ENCODE results near the gene PTPN11. TPM values are rescaled to one million over a fixed set of nuclear protein-coding genes. Genes with fewer than 3 reads are reported as not detected.

PTPN11 gene
- total and polyA plus RNA-seq, 2 donors from 2014 or later: 20.0 to 105 TPM

DNA sequence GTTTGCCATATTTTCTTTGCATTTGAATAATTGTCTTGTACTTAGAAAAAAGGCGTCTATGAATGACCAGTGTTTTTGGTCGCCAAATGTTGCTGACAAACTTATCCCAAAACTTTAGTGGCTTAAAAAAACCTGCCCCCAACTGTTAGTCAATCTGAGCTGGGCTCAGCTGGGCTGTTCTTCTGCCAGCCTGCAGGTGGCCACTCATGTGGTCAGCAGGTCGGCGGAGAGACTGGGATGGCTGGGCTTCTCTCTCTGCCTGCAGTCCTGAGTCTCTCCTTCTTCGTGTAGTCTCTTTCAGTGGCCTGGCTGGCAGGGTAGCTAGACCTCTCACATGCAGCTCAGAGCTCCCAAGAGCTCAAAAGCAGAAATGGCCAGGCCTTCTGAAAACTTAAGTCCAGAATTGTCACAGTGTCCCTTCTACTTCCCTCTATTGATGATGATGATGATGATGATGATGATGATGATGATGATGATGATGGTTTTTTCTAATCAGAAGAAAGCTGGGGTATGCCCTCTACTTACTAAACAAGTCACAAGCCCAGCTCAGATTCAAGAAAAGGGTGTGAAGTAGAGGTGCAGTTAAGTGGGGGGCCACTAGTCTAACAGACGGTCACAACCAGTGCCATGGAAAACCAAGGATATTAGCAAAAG, 87.9 kb downstream of the PTPN11 start:
- Histone ChIP-seq H3K27ac (ENCODE audit: low read depth in 2 of 2, low read length in 2 of 2) (no peak overlapping the region), H3K9ac (ENCODE audit: low read length in 3 of 3) (no peak overlapping the region), H3K36me3 (ENCODE audit: control insufficient read depth in 2 of 3, insufficient read depth in 3 of 3, low read length in 3 of 3) (peaks cover 6 to 29% (median 16%) of the 10 kb centered on the region in 3 donors), H3K4me3 (ENCODE audit: low read length in 3 of 3) (no peak overlapping the region), H3K27me3 (ENCODE audit: control insufficient read depth, insufficient read depth, low read length) (no peaks in the 10 kb centered on the region), H3K4me1 (ENCODE audit: control insufficient read depth in 2 of 3, insufficient read depth in 2 of 3, low read depth in 1 of 3, low read length in 3 of 3) (no peaks in the 10 kb centered on the region), H3K9me3 (ENCODE audit: control insufficient read depth in 2 of 3, insufficient read depth in 1 of 3, low read length in 3 of 3) (no peaks in the 10 kb centered on the region)
- TF ChIP-seq CTCF (IDR thresholded peaks at IDR 0.05; ENCODE audit: borderline replicate concordance, extremely low read depth, insufficient read depth): no peak
- intact Hi-C loops (cut with DNase I): no loop called here
- no peak for FAIRE-seq
- DNase-seq: no peak

GRCh38 chr12:112513471-112513870, 94.7 kb downstream of the PTPN11 start:
- no peak overlapping the region for H3K4me3 ChIP-seq (ENCODE audit: low read length in 3 of 3)
- peaks cover 0 to 3% (median 0%) of the 10 kb centered on the region in 3 donors for H3K36me3 ChIP-seq (ENCODE audit: control insufficient read depth in 2 of 3, insufficient read depth in 3 of 3, low read length in 3 of 3)
- no peak for DNase-seq
- H3K9ac ChIP-seq (ENCODE audit: low read length in 3 of 3): no peak overlapping the region
- H3K9me3 ChIP-seq (ENCODE audit: control insufficient read depth in 2 of 3, insufficient read depth in 1 of 3, low read length in 3 of 3): no peaks in the 10 kb centered on the region
- no peaks in the 10 kb centered on the region for H3K4me1 ChIP-seq (ENCODE audit: control insufficient read depth in 2 of 3, insufficient read depth in 2 of 3, low read depth in 1 of 3, low read length in 3 of 3)
- intact Hi-C loops (cut with DNase I): no loop called here
- H3K27ac ChIP-seq (ENCODE audit: low read depth in 2 of 2, low read length in 2 of 2): no peak overlapping the region
- H3K27me3 ChIP-seq (ENCODE audit: control insufficient read depth, insufficient read depth, low read length): no peaks in the 10 kb centered on the region
- no peak for FAIRE-seq
- TF ChIP-seq CTCF (IDR thresholded peaks at IDR 0.05; ENCODE audit: borderline replicate concordance, extremely low read depth, insufficient read depth): no peak

- DNase-seq: no peak
- peaks cover 0 to 3% (median 0%) of the 10 kb centered on the region in 3 donors for H3K36me3 ChIP-seq (ENCODE audit: control insufficient read depth in 2 of 3, insufficient read depth in 3 of 3, low read length in 3 of 3)
- H3K9ac ChIP-seq (ENCODE audit: low read length in 3 of 3): no peak overlapping the region
- no peak overlapping the region for H3K4me3 ChIP-seq (ENCODE audit: low read length in 3 of 3)
- no peak for TF ChIP-seq CTCF (IDR thresholded peaks at IDR 0.05; ENCODE audit: borderline replicate concordance, extremely low read depth, insufficient read depth)
- H3K9me3 ChIP-seq (ENCODE audit: control insufficient read depth in 2 of 3, insufficient read depth in 1 of 3, low read length in 3 of 3): no peaks in the 10 kb centered on the region
- no peak for FAIRE-seq
- intact Hi-C loops (cut with DNase I): no loop called here
- H3K27ac ChIP-seq (ENCODE audit: low read depth in 2 of 2, low read length in 2 of 2): no peak overlapping the region
- no peaks in the 10 kb centered on the region for H3K27me3 ChIP-seq (ENCODE audit: control insufficient read depth, insufficient read depth, low read length)
- no peaks in the 10 kb centered on the region for H3K4me1 ChIP-seq (ENCODE audit: control insufficient read depth in 2 of 3, insufficient read depth in 2 of 3, low read depth in 1 of 3, low read length in 3 of 3)
Observed at GRCh38 chr12:112514456-112514855, 95.7 kb downstream of the PTPN11 start.

Data from kidney (tissue), 14 donors.